ENCODE data around the gene LTF. TPM values are rescaled to one million over a fixed set of nuclear protein-coding genes. Genes with fewer than 3 reads are reported as not detected.

Gene LTF
- total and polyA plus RNA-seq, 9 of the 15 experiments (the other 6 are each of a cell fraction or from before 2014, with no cell fraction given) = 0.07 TPM; not detected in 8

DNA sequence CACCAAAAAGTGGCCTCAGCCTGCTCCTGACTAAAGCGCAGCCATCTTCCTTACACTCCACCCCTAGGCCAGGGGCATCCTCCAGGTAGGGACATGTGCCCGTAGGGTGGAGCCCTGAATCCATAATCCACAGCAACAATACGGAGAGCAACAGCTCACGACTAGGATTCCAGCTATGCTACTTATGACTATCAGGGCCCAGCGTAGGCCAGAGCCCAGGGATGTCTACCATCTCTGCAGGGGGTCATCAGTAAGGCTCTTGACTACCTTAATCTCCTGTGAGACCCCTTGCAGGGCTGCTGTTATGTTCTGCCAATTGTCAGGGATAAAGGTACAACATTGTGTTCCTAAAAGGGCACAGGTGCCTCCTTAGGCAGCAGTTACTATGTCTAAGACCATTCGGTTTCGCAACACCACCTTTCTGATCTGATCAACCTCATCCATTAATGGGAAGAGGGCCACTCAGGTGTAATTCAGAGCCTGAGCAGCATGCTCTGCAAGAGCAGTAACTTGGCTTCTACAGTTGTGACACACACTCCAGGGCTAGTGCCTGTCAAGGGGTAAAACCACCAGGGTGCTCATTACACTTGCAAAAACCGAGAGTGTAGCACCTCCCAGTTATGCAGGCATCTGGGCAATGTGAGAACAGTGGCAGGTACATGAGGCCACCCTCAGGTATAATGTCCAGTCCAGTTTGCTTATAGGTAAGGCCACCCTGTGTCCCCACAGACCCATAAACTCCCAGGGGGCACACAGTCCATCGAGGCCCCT lies 46.7 kb downstream of the LTF start:
- BruUV-seq (replicated peaks) = no TSS peak
- in situ Hi-C loops (cut with MboI) (loop anchor here (25.0 kb wide), 1 partner anchor 1381 kb away; the partner anchor contains the start of gene CLEC3B), intact Hi-C loops (cut with micrococcal nuclease) (no loop called here)
- ChIA-PET POLR2A (interaction anchor here (0.6 to 1.6 kb wide), 2 partner anchors 8 to 10 kb away, joined by 3 to 7 read pairs; partner anchors contain the start of gene CCRL2), CTCF (ENCODE audit: low intra/inter-chr PET ratio) (no interaction called here)
- no peaks in the 10 kb centered on the region for H3K36me3 ChIP-seq (ENCODE audit: control insufficient read depth, insufficient read depth, low read length)
- no peaks in the 10 kb centered on the region for H3K79me2 ChIP-seq (ENCODE audit: control insufficient read depth, insufficient read depth, low read length)
- peaks cover 6 to 22% of the 10 kb centered on the region in 2 experiments; a peak in 4 of 5 replicates for H3K4me1 ChIP-seq (replicated peaks in 1 of 2; ENCODE audit: control insufficient read depth in 2 of 2, insufficient read depth in 2 of 2, low read length in 2 of 2)
- H2AFZ ChIP-seq (ENCODE audit: low read depth, low read length) = no peak overlapping the region
- no peak overlapping the region for H3K27ac ChIP-seq (ENCODE audit: extremely low read depth, low read depth, low read length)
- H3K4me2 ChIP-seq (ENCODE audit: insufficient read depth, low read length) = no peak overlapping the region
- no peaks in the 10 kb centered on the region for H3K27me3 ChIP-seq (ENCODE audit: control insufficient read depth in 2 of 2, insufficient read depth in 2 of 2, low read length in 2 of 2)
- WGBS (ENCODE audit: insufficient coverage, low coverage, missing lambda C conversion rate) = 50% methylated on average over 9 of the region's 9 CpGs
- no peak overlapping the region for H3K4me3 ChIP-seq
- DNase-seq (ENCODE audit: extremely low read depth in 1 of 4, low spot score in 3 of 4) = no peak
- FAIRE-seq = no peak
- no peak overlapping the region for H3K9ac ChIP-seq (ENCODE audit: insufficient read depth in 1 of 2, low read depth in 2 of 2, low read length in 2 of 2)
- H3K9me3 ChIP-seq (replicated peaks; ENCODE audit: control insufficient read depth, insufficient read depth, low read depth, low read length) = no peaks in the 10 kb centered on the region; the same call in 1 of the 2 replicates
- no peaks in the 10 kb centered on the region for H4K20me1 ChIP-seq (replicated peaks; ENCODE audit: control insufficient read depth, insufficient read depth, low read length)
- TF ChIP-seq HMGN3 (IDR thresholded peaks at IDR 0.05; ENCODE audit: borderline replicate concordance, extremely low read depth, insufficient read length, low read depth, low read length) (no peak), ARNT (IDR thresholded peaks at IDR 0.05) (no peak), CEBPG (CRISPR knock-in tag; IDR thresholded peaks at IDR 0.05) (no peak), CEBPG (tag; conservative IDR thresholded peaks at IDR 0.05 in 1 of 2, IDR thresholded peaks at IDR 0.05 in 1 of 2) (0 out of 4 replicates have a peak, but pooled peaks of 1 of the 2 experiments have one; percentile 11), SRSF9 (IDR thresholded peaks at IDR 0.05; ENCODE audit: borderline replicate concordance, low read depth, low read length) (no peak), CEBPB (tag; IDR thresholded peaks at IDR 0.05) (peak; percentile 84), DNMT1 (IDR thresholded peaks at IDR 0.05) (no peak), RCOR1 (IDR thresholded peaks at IDR 0.05; ENCODE audit: borderline replicate concordance in 1 of 2, low read depth in 2 of 2, low read length in 2 of 2) (no peak)
- TF ChIP-seq, protein P1, sequence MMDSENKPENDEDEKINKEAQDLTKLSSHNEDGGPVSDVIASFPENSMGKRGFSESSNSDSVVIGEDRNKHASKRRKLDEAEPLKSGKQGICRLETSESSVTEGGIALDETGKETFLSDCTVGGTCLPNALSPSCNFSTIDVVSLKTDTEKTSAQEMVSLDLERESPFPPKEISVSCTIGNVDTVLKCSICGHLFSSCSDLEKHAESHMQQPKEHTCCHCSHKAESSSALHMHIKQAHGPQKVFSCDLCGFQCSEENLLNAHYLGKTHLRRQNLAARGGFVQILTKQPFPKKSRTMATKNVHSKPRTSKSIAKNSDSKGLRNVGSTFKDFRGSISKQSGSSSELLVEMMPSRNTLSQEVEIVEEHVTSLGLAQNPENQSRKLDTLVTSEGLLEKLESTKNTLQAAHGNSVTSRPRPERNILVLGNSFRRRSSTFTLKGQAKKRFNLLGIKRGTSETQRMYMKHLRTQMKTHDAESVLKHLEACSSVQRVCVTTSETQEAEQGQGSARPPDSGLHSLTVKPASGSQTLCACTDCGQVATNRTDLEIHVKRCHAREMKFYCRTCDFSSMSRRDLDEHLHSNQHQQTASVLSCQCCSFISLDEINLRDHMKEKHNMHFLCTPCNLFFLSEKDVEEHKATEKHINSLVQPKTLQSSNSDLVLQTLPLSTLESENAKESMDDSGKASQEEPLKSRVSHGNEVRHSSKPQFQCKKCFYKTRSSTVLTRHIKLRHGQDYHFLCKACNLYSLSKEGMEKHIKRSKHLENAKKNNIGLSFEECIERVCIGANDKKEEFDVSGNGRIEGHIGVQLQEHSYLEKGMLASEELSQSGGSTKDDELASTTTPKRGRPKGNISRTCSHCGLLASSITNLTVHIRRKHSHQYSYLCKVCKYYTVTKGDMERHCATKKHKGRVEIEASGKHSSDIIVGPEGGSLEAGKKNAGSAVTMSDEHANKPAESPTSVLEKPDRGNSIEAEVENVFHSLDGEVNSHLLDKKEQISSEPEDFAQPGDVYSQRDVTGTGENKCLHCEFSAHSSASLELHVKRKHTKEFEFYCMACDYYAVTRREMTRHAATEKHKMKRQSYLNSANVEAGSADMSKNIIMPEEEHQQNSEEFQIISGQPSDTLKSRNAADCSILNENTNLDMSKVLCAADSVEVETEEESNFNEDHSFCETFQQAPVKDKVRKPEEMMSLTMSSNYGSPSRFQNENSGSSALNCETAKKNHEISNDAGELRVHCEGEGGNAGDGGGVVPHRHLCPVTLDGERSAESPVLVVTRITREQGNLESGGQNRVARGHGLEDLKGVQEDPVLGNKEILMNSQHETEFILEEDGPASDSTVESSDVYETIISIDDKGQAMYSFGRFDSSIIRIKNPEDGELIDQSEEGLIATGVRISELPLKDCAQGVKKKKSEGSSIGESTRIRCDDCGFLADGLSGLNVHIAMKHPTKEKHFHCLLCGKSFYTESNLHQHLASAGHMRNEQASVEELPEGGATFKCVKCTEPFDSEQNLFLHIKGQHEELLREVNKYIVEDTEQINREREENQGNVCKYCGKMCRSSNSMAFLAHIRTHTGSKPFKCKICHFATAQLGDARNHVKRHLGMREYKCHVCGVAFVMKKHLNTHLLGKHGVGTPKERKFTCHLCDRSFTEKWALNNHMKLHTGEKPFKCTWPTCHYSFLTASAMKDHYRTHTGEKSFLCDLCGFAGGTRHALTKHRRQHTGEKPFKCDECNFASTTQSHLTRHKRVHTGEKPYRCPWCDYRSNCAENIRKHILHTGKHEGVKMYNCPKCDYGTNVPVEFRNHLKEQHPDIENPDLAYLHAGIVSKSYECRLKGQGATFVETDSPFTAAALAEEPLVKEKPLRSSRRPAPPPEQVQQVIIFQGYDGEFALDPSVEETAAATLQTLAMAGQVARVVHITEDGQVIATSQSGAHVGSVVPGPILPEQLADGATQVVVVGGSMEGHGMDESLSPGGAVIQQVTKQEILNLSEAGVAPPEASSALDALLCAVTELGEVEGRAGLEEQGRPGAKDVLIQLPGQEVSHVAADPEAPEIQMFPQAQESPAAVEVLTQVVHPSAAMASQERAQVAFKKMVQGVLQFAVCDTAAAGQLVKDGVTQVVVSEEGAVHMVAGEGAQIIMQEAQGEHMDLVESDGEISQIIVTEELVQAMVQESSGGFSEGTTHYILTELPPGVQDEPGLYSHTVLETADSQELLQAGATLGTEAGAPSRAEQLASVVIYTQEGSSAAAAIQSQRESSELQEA (IDR thresholded peaks at IDR 0.05; ENCODE audit: low read depth) = no peak
- TF ChIP-seq, protein P2, sequence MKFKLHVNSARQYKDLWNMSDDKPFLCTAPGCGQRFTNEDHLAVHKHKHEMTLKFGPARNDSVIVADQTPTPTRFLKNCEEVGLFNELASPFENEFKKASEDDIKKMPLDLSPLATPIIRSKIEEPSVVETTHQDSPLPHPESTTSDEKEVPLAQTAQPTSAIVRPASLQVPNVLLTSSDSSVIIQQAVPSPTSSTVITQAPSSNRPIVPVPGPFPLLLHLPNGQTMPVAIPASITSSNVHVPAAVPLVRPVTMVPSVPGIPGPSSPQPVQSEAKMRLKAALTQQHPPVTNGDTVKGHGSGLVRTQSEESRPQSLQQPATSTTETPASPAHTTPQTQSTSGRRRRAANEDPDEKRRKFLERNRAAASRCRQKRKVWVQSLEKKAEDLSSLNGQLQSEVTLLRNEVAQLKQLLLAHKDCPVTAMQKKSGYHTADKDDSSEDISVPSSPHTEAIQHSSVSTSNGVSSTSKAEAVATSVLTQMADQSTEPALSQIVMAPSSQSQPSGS (CRISPR knock-in tag; IDR thresholded peaks at IDR 0.05) = no peak
- no peak for ATAC-seq
- no peaks in the 10 kb centered on the region for H3K9me1 ChIP-seq (ENCODE audit: control insufficient read depth, insufficient read depth, low read length)

Measured in K562 (cell line).